Endometrium (tissue), 2 donors: ENCODE results near the gene KDM2A.

ENCODE experiments used
- FAIRE-seq: peaks from 2 replicates; lab custom pipeline; 2012; peaks lifted over from hg19 to GRCh38; lab: Jason Lieb, UNC
- donor health status: control.
- donor health status: control.

Gene KDM2A

GRCh38 chr11:67261946-67262681 lies 143.1 kb downstream of the KDM2A start:
- FAIRE-seq: no peak

- no peak for FAIRE-seq
Measured at GRCh38 chr11:67262731-67263675, 143.9 kb downstream of the KDM2A start.

GRCh38 chr11:67264260-67264659 lies 145.2 kb downstream of the KDM2A start:
- no peak for FAIRE-seq

GRCh38 chr11:67264877-67265632 lies 146.0 kb downstream of the KDM2A start:
- no peak for FAIRE-seq

GRCh38 chr11:67265633-67266448 lies 146.8 kb downstream of the KDM2A start:
- no peak for FAIRE-seq

GRCh38 chr11:67266449-67267187 lies 147.6 kb downstream of the KDM2A start, which contains the start of gene GRK2:
Gene GRK2 (plus strand): TSS chr11:67266473. CDS start chr11:67266700, 227 bp downstream.
- no peak for FAIRE-seq

GRCh38 chr11:67267188-67268080 lies 148.4 kb downstream of the KDM2A start:
- no peak for FAIRE-seq

- no peak for FAIRE-seq
Measured at GRCh38 chr11:67268081-67268961, 149.3 kb downstream of the KDM2A start.

- no peak for FAIRE-seq
Measured at GRCh38 chr11:67268962-67269268, 149.9 kb downstream of the KDM2A start.

- FAIRE-seq: no peak
Measured at GRCh38 chr11:67269401-67270255, 150.6 kb downstream of the KDM2A start.

- no peak for FAIRE-seq
Measured at GRCh38 chr11:67270256-67271204, 151.5 kb downstream of the KDM2A start.

- FAIRE-seq: no peak
Measured at GRCh38 chr11:67271205-67271540, 152.1 kb downstream of the KDM2A start.

- no peak for FAIRE-seq
Measured at GRCh38 chr11:67271541-67272284, 152.7 kb downstream of the KDM2A start.

GRCh38 chr11:67272327-67273259 lies 153.5 kb downstream of the KDM2A start:
- FAIRE-seq: no peak
